22Rv1 (cell line): Measurements from ENCODE around the gene FAM13C.

Experiments
- ZFX ChIP-seq: fragments of 450-650 bp; IDR thresholded peaks from 2 replicates; pipeline ENCODE4 v1.6.1; 2017; ENCODE audit warnings: antibody characterized with exemption, borderline replicate concordance
- TF ChIP-seq, protein P1 (sequence below): fragments of 450-650 bp; IDR thresholded peaks from 2 replicates; pipeline ENCODE4 v1.5.1; 2017; ENCODE audit warnings: mild to moderate bottlenecking

DNA sequence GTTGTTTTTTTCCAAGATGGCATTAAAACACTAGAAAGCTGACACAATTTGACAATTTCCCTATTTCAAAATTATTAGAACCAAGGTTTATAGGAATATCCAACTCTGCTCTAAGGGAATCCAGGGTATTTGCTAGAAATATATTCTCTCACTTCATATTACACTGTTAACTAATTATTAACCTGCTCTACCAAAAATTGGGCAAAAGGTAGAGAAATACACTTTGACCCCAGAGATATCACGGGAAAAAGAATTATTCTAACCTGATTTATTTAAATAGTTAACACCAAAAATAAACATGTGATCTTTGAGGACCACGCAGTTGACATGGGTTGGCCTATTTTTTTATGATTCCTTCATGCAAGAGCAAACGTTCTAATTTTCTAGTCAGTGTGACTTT, 21.6 kb upstream of the FAM13C start:
- TF ChIP-seq, protein P1, sequence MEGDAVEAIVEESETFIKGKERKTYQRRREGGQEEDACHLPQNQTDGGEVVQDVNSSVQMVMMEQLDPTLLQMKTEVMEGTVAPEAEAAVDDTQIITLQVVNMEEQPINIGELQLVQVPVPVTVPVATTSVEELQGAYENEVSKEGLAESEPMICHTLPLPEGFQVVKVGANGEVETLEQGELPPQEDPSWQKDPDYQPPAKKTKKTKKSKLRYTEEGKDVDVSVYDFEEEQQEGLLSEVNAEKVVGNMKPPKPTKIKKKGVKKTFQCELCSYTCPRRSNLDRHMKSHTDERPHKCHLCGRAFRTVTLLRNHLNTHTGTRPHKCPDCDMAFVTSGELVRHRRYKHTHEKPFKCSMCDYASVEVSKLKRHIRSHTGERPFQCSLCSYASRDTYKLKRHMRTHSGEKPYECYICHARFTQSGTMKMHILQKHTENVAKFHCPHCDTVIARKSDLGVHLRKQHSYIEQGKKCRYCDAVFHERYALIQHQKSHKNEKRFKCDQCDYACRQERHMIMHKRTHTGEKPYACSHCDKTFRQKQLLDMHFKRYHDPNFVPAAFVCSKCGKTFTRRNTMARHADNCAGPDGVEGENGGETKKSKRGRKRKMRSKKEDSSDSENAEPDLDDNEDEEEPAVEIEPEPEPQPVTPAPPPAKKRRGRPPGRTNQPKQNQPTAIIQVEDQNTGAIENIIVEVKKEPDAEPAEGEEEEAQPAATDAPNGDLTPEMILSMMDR: no peak
- TF ChIP-seq ZFX: no peak
